Activated T-helper 2 cell treated with anti-CD3 and anti-CD28 coated beads, Interferon-gamma antibody, Interleukin-2, Interleukin-4, amounts not matched to agents 10 μg/mL and 5 μg/mL and 100 μg/mL, durations not matched to agents 14 hours and 24 hours and 36 hours (primary cell): Measurements from ENCODE around the gene RGS14. TPM values are rescaled to one million over a fixed set of nuclear protein-coding genes. Genes with fewer than 3 reads are reported as not detected.
A peak's percentile ranks its signal among the peaks of the same experiment; 100 is the strongest.

ENCODE experiments used
- DNase-seq: peaks from one replicate; pipeline ENCODE4 v3.0.0; 2021; ENCODE audit warnings: low spot score
- H3K27ac Mint-ChIP-seq: one replicate; pipeline ENCODE4 v1.8.0; 2021; ENCODE audit warnings: mixed read lengths
- H3K27me3 Mint-ChIP-seq: one replicate; pipeline ENCODE4 v1.8.0; 2021; ENCODE audit warnings: low read depth, mixed read lengths
- H3K36me3 Mint-ChIP-seq: one replicate; pipeline ENCODE4 v1.8.0; 2021; ENCODE audit warnings: low read depth, mixed read lengths
- H3K4me1 Mint-ChIP-seq: one replicate; pipeline ENCODE4 v1.8.0; 2021; ENCODE audit warnings: low read depth, mixed read lengths
- H3K4me3 Mint-ChIP-seq: one replicate; pipeline ENCODE4 v1.8.0; 2021; ENCODE audit warnings: low read depth, mild to moderate bottlenecking, moderate library complexity, mixed read lengths
- H3K9me3 Mint-ChIP-seq: one replicate; pipeline ENCODE4 v1.8.0; 2021; ENCODE audit warnings: mixed read lengths
- intact Hi-C: fragments of 100-400 bp; cut with micrococcal nuclease; formaldehyde crosslinking; loops from one replicate; pipeline ENCODE4 v1.15.1; 2023
- total RNA-seq: library from RNA; stranded (reverse); gene quantifications from 2 replicates; pipeline ENCODE4 v1.2.3, GENCODE V29; 2022

RGS14 gene
- total RNA-seq, 1 donor from 2014 or later, result 36.2 TPM

DNA sequence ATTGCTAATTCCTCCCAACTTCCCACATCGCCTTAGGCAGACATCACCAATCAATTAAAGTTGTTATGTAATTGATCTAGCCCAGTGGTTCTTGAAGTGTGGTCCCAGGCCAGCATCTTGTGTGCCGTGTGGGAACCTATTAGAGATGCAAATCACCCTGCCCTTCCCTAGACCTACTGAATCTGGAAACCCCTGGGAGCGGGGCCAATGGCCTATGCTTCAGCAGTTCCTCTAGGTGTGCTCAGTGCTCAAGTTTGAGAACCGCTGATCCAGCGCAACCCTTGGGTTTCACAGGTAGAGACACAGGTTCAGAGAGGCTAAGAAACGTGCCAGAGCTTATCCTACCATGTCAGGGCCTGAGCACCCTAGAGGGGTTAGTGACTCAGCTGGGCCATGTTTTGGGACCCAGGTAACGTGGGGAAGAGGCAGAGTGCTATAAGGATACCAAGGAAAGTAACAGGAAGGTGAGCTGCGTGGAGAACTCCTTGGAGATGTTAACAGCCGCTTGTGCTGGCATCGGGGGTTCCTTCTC, 30.9 kb downstream of the RGS14 start:
- Mint-ChIP-seq H3K9me3 (no peaks in the 10 kb centered on the region), H3K27ac (peak overlapping the region; percentile 13)
- DNase-seq, result no peak

DNA sequence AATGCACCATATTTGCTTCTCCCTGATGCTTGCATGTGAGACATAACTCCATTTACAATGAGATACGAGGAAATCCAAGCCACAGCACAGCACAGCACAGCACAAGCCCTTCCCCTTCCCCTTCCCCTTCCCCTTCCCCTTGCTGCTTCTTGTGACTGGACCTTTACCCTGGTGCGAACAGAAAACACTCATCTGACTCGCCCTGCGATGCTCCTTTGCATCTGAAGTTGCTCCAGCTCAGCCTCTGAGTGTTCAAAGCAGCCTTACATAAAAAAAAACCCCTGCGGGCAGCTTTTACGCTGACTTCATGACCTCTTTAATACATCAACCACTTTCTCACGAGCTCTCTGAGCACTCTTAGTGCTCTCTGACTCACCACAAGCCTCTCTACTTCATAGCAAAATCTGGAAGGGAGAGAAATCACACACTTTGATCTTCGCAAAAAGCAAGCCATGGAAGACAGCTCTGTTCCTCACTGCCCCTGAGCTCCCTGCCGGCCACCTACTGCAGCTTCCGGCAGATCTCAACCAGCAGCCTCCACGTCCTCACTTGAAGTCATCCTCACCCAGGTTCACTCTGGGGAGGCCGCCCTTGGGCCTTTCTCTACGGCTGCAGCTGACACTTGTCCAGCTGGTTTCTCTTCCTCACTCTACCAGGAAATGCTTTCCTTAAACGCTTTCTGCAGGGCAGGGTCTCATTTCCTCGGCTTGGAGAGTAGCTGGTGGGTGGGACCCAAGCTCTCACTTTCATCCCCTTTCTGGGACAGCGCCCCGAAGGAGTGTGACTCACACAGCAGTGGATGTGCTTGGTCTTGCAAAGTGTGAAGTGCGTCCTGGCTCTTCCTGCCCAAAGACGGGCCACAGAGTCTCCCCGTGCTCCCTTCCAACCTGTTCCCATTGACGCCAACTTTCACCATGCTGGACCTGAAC, 31.8 kb downstream of the RGS14 start:
- Mint-ChIP-seq H3K9me3 (no peaks in the 10 kb centered on the region), H3K27me3 (peaks cover 5% of the 10 kb centered on the region), H3K4me3 (no peak overlapping the region), H3K36me3 (no peaks in the 10 kb centered on the region), H3K27ac (peak overlapping the region; percentile 63), H3K4me1 (peaks cover 26% of the 10 kb centered on the region)
- peak; percentile 18 for DNase-seq
- intact Hi-C loops, result loop anchor here (1.0 to 5.0 kb wide), 6 partner anchors 14 to 112 kb away; partner anchors contain the start of genes GRK6 and PDLIM7

More for the DNA sequence above, 30.9 kb downstream of the RGS14 start:
- Mint-ChIP-seq H3K4me1 (peaks cover 26% of the 10 kb centered on the region), H3K27me3 (peaks cover 8% of the 10 kb centered on the region), H3K36me3 (no peaks in the 10 kb centered on the region), H3K4me3 (no peak overlapping the region)
- intact Hi-C loops, result no loop called here

DNA sequence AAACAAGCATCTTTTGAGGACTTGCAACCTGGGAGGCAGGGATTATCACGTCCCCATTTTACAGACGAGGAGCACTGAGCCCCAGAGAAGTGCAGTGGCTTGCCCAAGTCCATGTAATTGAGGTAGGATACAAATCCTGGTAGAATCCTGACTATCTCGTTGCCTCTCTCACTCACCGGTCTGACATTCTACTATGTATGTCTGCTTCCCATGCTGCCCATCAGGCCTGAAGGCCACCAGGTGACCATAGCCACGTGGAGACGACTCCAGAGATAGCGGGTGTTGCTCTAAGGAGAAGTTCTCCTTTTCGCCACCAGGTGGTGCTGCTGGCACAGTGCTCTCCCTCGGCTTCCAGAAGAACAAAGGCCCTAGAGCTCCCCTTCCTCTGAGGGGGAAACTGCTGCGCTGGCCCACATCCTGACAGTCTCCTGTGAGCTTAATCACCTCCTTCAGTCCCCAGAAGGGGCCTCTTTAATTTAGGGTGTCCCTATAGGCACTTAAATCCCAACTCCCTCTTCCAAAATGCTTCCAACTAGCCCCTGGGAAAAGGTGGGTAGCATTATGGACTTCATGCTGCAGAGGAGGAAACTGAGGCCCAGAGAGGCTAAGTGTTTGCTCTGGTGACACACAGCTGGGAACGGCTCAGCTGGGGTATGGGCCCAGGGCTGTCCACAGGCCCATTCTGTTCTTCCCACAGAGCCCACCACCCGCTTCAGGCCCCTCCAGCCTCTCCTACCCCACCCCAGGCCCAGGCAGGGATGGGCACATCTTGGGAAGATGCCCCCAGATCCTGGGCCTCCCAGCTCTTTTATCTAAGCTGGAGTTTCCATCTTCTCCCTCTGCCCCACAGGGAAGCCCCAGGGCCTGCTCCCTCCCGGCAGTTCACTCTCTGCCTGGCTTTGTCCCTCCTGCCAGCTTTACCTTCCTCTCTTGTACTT, 32.9 kb downstream of the RGS14 start:
- DNase-seq, result peak; percentile 82
- Mint-ChIP-seq H3K27ac (peak overlapping the region; percentile 63), H3K9me3 (no peaks in the 10 kb centered on the region), H3K4me3 (no peak overlapping the region), H3K36me3 (no peaks in the 10 kb centered on the region), H3K4me1 (peaks cover 26% of the 10 kb centered on the region), H3K27me3 (peaks cover 8% of the 10 kb centered on the region)
- intact Hi-C loops, result loop anchor here (1.0 to 5.0 kb wide), 6 partner anchors 13 to 111 kb away; partner anchors contain the start of genes GRK6 and PDLIM7

DNA sequence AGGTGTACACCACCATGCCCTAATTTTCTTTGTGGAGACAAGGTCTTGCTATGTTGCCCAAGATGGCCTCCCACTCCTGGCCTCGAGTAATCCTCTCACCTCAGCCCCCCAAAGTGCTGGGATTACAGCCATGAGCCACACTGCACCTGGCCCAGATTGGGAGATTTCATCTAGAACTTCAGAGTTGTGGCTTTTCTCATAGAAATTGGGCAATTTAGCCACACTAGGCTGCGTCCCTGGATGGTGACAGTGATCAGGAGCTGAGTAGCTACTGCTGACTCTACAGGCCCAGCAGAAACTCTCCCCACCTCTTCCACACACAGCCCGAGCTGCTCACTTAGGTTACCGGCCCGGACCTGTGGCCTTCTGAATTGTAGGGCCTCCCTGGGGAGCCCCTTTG, 35.0 kb downstream of the RGS14 start:
- DNase-seq, result no peak
- Mint-ChIP-seq H3K4me1 (peaks cover 26% of the 10 kb centered on the region), H3K27me3 (peaks cover 8% of the 10 kb centered on the region), H3K9me3 (no peaks in the 10 kb centered on the region), H3K36me3 (no peaks in the 10 kb centered on the region), H3K4me3 (no peak overlapping the region), H3K27ac (no peak overlapping the region)
- intact Hi-C loops, result loop anchor here (5.0 kb wide), 1 partner anchor 35 kb away; the partner anchor contains the start of gene GRK6

DNA sequence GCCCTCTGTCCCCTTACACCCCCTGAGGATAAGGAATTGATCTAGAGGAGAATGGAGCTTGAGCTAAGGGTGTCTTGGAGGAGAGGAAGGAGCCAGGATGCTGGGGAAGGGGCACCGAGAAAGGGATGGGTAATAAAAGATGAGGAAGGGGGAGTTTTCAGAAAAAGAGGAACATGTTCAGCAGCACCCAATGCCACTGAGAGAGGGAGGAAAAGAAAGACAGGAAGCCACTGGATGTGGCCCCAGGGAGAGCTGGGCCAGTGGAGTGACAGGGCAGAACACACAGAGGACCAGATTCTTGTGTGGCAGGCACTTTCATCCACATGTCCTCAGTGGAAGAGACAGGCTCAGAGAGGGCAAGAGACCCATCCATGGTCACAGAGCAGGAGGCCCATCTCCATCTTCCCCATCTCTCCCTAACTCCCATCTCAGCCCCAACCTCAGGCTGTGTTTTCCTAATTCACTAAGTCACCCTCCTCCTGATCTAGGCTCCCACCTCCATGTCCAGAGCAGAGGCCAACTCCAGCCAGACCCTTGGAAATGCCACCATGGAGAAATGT, 35.6 kb downstream of the RGS14 start:
- Mint-ChIP-seq H3K4me3 (no peak overlapping the region), H3K4me1 (peaks cover 25% of the 10 kb centered on the region), H3K27ac (no peak overlapping the region), H3K27me3 (peaks cover 8% of the 10 kb centered on the region), H3K9me3 (no peaks in the 10 kb centered on the region), H3K36me3 (no peaks in the 10 kb centered on the region)
- intact Hi-C loops, result loop anchor here (5.0 kb wide), 1 partner anchor 34 kb away; the partner anchor contains the start of gene GRK6
- DNase-seq, result no peak

DNA sequence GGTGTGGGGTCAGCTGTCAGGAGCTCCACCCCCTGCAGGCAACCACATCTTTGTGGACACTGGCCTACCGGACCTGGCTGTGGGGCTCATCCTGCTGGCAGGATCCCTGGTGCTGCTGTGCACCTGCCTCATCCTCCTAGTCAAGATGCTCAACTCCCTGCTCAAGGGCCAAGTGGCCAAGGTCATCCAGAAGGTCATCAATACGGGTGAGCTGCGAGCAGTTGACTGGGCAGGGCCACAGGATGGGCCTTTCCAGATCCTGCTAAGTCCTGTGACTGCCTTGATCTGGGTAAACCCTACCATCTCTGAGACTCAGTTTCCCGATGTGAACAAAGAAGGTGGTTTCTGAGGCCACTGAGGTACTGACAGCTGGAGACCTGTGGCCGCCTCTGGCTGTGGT, 36.3 kb downstream of the RGS14 start:
- Mint-ChIP-seq H3K27me3 (peaks cover 5% of the 10 kb centered on the region), H3K27ac (no peak overlapping the region), H3K4me1 (peaks cover 17% of the 10 kb centered on the region), H3K9me3 (no peaks in the 10 kb centered on the region), H3K4me3 (no peak overlapping the region), H3K36me3 (no peaks in the 10 kb centered on the region)
- intact Hi-C loops, result loop anchor here (5.0 kb wide), 1 partner anchor 33 kb away; the partner anchor contains the start of gene GRK6
- no peak for DNase-seq

DNA sequence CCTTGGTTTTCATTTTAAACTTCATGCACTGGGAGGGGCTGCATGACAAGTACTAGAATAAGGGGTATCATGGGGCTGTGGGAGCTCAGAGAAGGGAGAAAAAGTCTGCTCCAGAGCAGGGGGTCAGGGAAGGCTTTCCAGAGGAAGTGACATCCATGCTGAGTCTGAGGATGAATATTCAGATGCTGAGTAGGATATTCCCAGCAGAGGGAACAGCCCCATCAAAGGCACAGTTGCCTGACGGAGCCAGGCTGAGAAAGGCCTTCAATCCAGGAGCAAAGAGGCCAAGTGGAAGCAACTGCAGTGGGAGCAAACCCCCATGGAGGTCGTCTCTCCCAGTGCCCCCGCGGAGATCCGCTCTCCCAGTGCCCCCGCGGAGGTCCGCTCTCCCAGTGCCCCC, 38.4 kb downstream of the RGS14 start:
- H3K36me3 Mint-ChIP-seq, result no peaks in the 10 kb centered on the region
- intact Hi-C loops, result no loop called here
- H3K4me1 Mint-ChIP-seq, result no peaks in the 10 kb centered on the region
- H3K27me3 Mint-ChIP-seq, result peaks cover 4% of the 10 kb centered on the region
- H3K27ac Mint-ChIP-seq, result no peak overlapping the region
- H3K4me3 Mint-ChIP-seq, result no peak overlapping the region
- no peaks in the 10 kb centered on the region for H3K9me3 Mint-ChIP-seq
- DNase-seq, result no peak

DNA sequence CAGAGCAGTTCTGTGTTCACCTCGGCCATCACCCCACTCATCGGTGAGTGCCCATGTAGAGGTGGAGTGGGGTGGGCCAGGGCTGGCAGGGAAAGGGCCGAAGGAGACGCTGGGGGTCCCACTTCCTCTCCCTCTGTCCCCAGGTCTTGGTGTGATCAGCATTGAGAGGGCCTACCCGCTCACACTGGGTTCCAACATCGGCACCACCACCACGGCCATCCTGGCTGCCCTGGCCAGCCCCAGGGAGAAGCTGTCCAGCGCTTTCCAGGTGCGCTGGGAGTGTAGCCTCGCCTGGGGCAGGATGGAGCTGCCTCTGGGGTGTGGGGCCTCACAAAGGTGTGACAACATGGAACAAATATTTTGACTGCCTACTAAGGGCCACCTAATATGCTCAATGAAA, 39.1 kb downstream of the RGS14 start:
- Mint-ChIP-seq H3K27ac (no peak overlapping the region), H3K9me3 (no peaks in the 10 kb centered on the region), H3K27me3 (peaks cover 10% of the 10 kb centered on the region), H3K36me3 (no peaks in the 10 kb centered on the region), H3K4me3 (no peak overlapping the region), H3K4me1 (peaks cover 4% of the 10 kb centered on the region)
- intact Hi-C loops, result no loop called here
- no peak for DNase-seq

DNA sequence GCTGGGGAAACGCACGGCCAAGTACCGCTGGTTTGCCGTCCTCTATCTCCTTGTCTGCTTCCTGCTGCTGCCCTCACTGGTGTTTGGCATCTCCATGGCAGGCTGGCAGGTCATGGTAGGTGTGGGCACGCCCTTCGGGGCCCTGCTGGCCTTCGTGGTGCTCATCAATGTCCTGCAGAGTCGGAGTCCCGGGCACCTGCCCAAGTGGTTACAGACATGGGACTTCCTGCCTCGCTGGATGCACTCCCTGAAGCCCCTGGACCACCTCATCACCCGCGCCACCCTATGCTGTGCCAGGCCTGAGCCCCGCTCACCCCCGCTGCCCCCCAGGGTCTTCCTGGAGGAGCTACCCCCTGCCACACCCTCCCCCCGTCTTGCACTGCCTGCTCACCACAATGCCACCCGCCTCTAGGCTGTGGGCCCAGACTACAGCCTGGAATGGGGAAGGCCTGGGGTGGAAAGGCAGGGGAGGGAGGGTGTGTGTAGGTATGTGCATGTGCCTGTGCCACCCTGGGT, 40.2 kb downstream of the RGS14 start:
- Mint-ChIP-seq H3K27me3 (peaks cover 21% of the 10 kb centered on the region), H3K4me1 (peaks cover 11% of the 10 kb centered on the region), H3K27ac (no peak overlapping the region), H3K9me3 (no peaks in the 10 kb centered on the region), H3K4me3 (no peak overlapping the region), H3K36me3 (no peaks in the 10 kb centered on the region)
- no peak for DNase-seq
- intact Hi-C loops, result no loop called here

DNA sequence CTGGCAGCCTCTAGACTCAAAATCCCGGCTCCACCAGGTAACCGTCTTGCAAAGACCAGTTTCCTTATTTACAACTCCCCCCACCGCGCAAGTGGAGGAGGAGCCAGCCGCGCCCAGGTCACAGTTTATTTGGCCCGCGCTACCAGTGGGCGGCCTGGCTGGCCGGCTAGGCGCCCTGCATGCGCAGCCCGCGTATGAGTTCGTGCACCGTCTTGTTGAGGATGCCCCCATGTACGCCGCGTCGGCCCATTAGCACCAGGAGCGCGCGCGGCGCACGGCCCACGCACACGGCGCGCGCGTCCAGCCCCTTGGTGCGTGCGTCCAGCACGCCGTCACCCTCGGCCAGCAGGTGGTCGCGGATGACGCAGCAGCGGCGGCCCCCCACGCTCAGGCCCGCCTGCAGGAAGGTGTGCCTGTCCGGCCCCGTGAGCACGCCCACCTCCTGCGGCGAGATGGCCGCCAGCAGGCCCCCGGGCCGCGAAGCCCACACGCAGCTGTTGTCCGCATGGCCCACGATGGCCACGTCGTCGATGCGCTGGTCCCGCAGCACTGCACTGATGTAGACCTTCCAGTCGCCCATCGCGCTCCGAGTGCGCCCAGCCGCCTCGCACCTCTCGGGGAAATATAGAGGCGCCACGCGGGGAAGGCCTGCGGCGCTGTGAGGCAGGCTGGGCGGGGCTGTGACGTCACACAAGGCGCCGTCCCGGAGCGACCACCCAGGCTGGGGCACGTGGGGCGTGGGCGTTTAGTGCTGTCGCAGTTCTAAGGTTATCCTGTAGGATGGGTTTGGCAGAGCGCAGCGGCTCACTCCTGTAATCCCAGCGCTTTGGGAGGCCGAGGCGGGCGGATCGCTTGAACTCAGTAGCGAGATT, 42.5 kb downstream of the RGS14 start, which contains the start of gene PFN3:
Gene PFN3 (minus strand): TSS at position 665 of the 872 bp plus-strand sequence. CDS start 85 bp downstream, at position 580.
- intact Hi-C loops, result loop anchor here (5.0 kb wide), 1 partner anchor 38 kb away; no protein-coding TSS in a partner anchor
- Mint-ChIP-seq H3K36me3 (no peaks in the 10 kb centered on the region), H3K4me1 (peaks cover 19% of the 10 kb centered on the region), H3K27ac (no peak within 1 kb of the TSS), H3K4me3 (no peak within 1 kb of the TSS), H3K27me3 (peaks cover 25% of the 10 kb centered on the region), H3K9me3 (no peaks in the 10 kb centered on the region)
- DNase-seq, result no peak
